A172 (cell line): ENCODE data around the gene CRHBP. TPM values are rescaled to one million over a fixed set of nuclear protein-coding genes. Genes with fewer than 3 reads are reported as not detected.

Experiments
- DNase-seq: peaks from one replicate; pipeline ENCODE4 v3.0.0-alpha.2; 2015; ENCODE audit warnings: low spot score
- total RNA-seq: library from RNA; depleted of rRNA; stranded (reverse); fragments of >200 nt; shearing (Covaris generic); gene quantifications from 2 replicates; pipeline ENCODE4 v1.2.3, GENCODE V29; 2014; rRNA removed

CRHBP gene
- total RNA-seq, 1 experiment from 2014 or later, result not detected

GRCh38 chr5:77015938-77016569, 63.2 kb downstream of the CRHBP start:
- DNase-seq, result peak; percentile 70

GRCh38 chr5:77016962-77017361, 64.1 kb downstream of the CRHBP start:
- no peak for DNase-seq

GRCh38 chr5:77017668-77018067, 64.8 kb downstream of the CRHBP start:
- DNase-seq, result no peak

Other genes with a start within 250 kb of the CRHBP start
- 30.5 and 44.6 TPM in 2 replicates for gene F2R, start 236.9 kb upstream of the CRHBP start, total RNA-seq
- 1.7 and 2.3 TPM in 2 replicates for gene F2RL1, start 134.0 kb upstream of the CRHBP start, total RNA-seq
- 0.47 TPM in 1 of 2 replicates, not detected in the other for gene S100Z, start 103.0 kb upstream of the CRHBP start, total RNA-seq
- gene AGGF1, start 77.4 kb downstream of the CRHBP start, total RNA-seq, result 31.0 and 33.9 TPM in 2 replicates
- gene ZBED3, start 134.2 kb downstream of the CRHBP start, total RNA-seq, result 0.71 and 0.89 TPM in 2 replicates